Measurements from ENCODE around the gene CACNA2D2. TPM values are rescaled to one million over a fixed set of nuclear protein-coding genes. Genes with fewer than 3 reads are reported as not detected.
A peak's percentile ranks its signal among the peaks of the same experiment; 100 is the strongest.

Gene CACNA2D2
- total and polyA plus RNA-seq, 4 donors, result 28.2 to 111 (median 69.1) TPM

GRCh38 chr3:50423543-50423942, 79.9 kb downstream of the CACNA2D2 start:
- no peak for ATAC-seq (ENCODE audit: insufficient read depth, low FRiP score)
- Histone ChIP-seq H3K9ac (ENCODE audit: insufficient read depth in 1 of 2, low read length in 2 of 2) (no peak overlapping the region), H3K27ac (ENCODE audit: low read depth in 1 of 2, low read length in 1 of 2) (no peak overlapping the region), H3K4me3 (no peak overlapping the region), H3K27me3 (ENCODE audit: control insufficient read depth in 3 of 3, insufficient read depth in 3 of 3, low read length in 2 of 3) (no peaks in the 10 kb centered on the region), H3K36me3 (ENCODE audit: control insufficient read depth in 4 of 4, insufficient read depth in 4 of 4, low read length in 4 of 4) (no peaks in the 10 kb centered on the region), H3K4me1 (ENCODE audit: control insufficient read depth in 5 of 5, insufficient read depth in 5 of 5, low read length in 5 of 5) (peaks cover 0 to 7% (median 0%) of the 10 kb centered on the region in 5 donors), H3K9me3 (ENCODE audit: control insufficient read depth in 4 of 4, insufficient read depth in 3 of 4, low read length in 3 of 4) (no peaks in the 10 kb centered on the region)
- no peak for TF ChIP-seq CTCF (IDR thresholded peaks at IDR 0.05; ENCODE audit: control extremely low read depth, extremely low read depth)
- WGBS, 2 donors, result 66 to 85% methylated on average over 7 of the region's 7 CpGs
- peak in 2 of 3 donors; percentile 30 to 32 for DNase-seq

- Histone ChIP-seq H3K27me3 (ENCODE audit: control insufficient read depth in 3 of 3, insufficient read depth in 3 of 3, low read length in 2 of 3) (no peaks in the 10 kb centered on the region), H3K9ac (ENCODE audit: insufficient read depth in 1 of 2, low read length in 2 of 2) (no peak overlapping the region), H3K9me3 (ENCODE audit: control insufficient read depth in 4 of 4, insufficient read depth in 3 of 4, low read length in 3 of 4) (no peaks in the 10 kb centered on the region), H3K36me3 (ENCODE audit: control insufficient read depth in 4 of 4, insufficient read depth in 4 of 4, low read length in 4 of 4) (no peaks in the 10 kb centered on the region), H3K27ac (ENCODE audit: low read depth in 1 of 2, low read length in 1 of 2) (no peak overlapping the region), H3K4me3 (no peak overlapping the region), H3K4me1 (ENCODE audit: control insufficient read depth in 5 of 5, insufficient read depth in 5 of 5, low read length in 5 of 5) (peaks cover 0 to 7% (median 0%) of the 10 kb centered on the region in 5 donors)
- no peak for TF ChIP-seq CTCF (IDR thresholded peaks at IDR 0.05; ENCODE audit: control extremely low read depth, extremely low read depth)
- ATAC-seq (ENCODE audit: insufficient read depth, low FRiP score) (no peak), DNase-seq (no peak)
- WGBS, 2 donors, result 79 to 82% methylated on average over 1 of the region's 1 CpG
These were observed 81.3 kb downstream of the CACNA2D2 start for GRCh38 chr3:50422153-50422552.

- H3K4me1 ChIP-seq (ENCODE audit: control insufficient read depth in 5 of 5, insufficient read depth in 5 of 5, low read length in 5 of 5), result peaks cover 0 to 7% (median 0%) of the 10 kb centered on the region in 5 donors
These were observed 83.7 kb downstream of the CACNA2D2 start for GRCh38 chr3:50419595-50420370.

More at GRCh38 chr3:50419595-50420370, 83.7 kb downstream of the CACNA2D2 start:
- no peak for ATAC-seq (ENCODE audit: insufficient read depth, low FRiP score)
- TF ChIP-seq CTCF (IDR thresholded peaks at IDR 0.05; ENCODE audit: control extremely low read depth, extremely low read depth), result no peak
- no peak overlapping the region for H3K9ac ChIP-seq (ENCODE audit: insufficient read depth in 1 of 2, low read length in 2 of 2)
- H3K36me3 ChIP-seq (ENCODE audit: control insufficient read depth in 4 of 4, insufficient read depth in 4 of 4, low read length in 4 of 4), result no peaks in the 10 kb centered on the region
- H3K9me3 ChIP-seq (ENCODE audit: control insufficient read depth in 4 of 4, insufficient read depth in 3 of 4, low read length in 3 of 4), result no peaks in the 10 kb centered on the region
- no peak overlapping the region for H3K4me3 ChIP-seq
- no peaks in the 10 kb centered on the region for H3K27me3 ChIP-seq (ENCODE audit: control insufficient read depth in 3 of 3, insufficient read depth in 3 of 3, low read length in 2 of 3)
- no peak overlapping the region for H3K27ac ChIP-seq (ENCODE audit: low read depth in 1 of 2, low read length in 1 of 2)
- DNase-seq, result no peak
- WGBS, 2 donors, result 88 to 95% methylated on average over 18 of the region's 18 CpGs

Data from lung (tissue), 12 donors.